T-helper 2 cell treated with Interferon-gamma antibody and Interleukin-4, amounts not matched to agents 5 μg/mL and 100 μg/mL, for 36 hours (primary cell): ENCODE measurements around the gene PCNX1.
A peak's percentile ranks its signal among the peaks of the same experiment; 100 is the strongest.
"Not testable (repeated sequence)": the region's sequence is repeated elsewhere in the genome, so short reads cannot be mapped to it uniquely, and the experiment has no call there.

ENCODE experiments used
- DNase-seq: peaks from one replicate; pipeline ENCODE4 v3.0.0; 2021; ENCODE audit warnings: low spot score
- H3K27ac Mint-ChIP-seq: one replicate; pipeline ENCODE4 v1.8.0; 2021; ENCODE audit warnings: mild to moderate bottlenecking, mixed read lengths
- H3K27me3 Mint-ChIP-seq: one replicate; pipeline ENCODE4 v1.8.0; 2021; ENCODE audit warnings: low read depth, mixed read lengths
- H3K36me3 Mint-ChIP-seq: one replicate; pipeline ENCODE4 v1.8.0; 2021; ENCODE audit warnings: low read depth, mixed read lengths
- H3K4me1 Mint-ChIP-seq: one replicate; pipeline ENCODE4 v1.8.0; 2021; ENCODE audit warnings: low read depth, mixed read lengths
- H3K4me3 Mint-ChIP-seq: one replicate; pipeline ENCODE4 v1.8.0; 2022; ENCODE audit warnings: mild to moderate bottlenecking, moderate library complexity, mixed read lengths
- H3K9me3 Mint-ChIP-seq: one replicate; pipeline ENCODE4 v1.8.0; 2021; ENCODE audit warnings: mixed read lengths

Gene PCNX1

DNA sequence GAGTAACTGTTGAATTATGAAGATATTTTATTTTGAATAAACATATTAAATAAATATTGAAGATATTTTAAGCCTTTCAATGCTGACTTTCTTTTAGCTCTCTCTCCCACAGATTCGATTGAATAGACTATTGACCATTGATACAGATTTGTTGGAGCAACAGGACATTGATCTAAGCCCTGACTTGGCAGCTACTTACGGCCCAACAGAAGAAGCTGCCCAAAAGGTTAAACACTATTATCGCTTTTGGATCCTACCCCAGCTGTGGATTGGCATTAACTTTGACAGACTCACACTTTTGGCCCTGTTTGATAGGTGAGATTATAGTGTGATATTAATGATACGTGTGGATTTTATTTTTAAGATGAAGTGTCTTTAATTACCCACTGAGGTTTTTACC is 105.6 kb downstream of the PCNX1 start:
- Mint-ChIP-seq H3K9me3 (no peaks in the 10 kb centered on the region), H3K4me3 (no peak overlapping the region), H3K27me3 (no peaks in the 10 kb centered on the region), H3K27ac (no peak overlapping the region), H3K36me3 (peaks cover 47% of the 10 kb centered on the region), H3K4me1 (peaks cover 20% of the 10 kb centered on the region)
- DNase-seq = no peak

- H3K36me3 Mint-ChIP-seq = peaks cover 49% of the 10 kb centered on the region
- no peak overlapping the region for H3K27ac Mint-ChIP-seq
Measured at GRCh38 chr14:71013551-71014192, 106.4 kb downstream of the PCNX1 start.

DNA sequence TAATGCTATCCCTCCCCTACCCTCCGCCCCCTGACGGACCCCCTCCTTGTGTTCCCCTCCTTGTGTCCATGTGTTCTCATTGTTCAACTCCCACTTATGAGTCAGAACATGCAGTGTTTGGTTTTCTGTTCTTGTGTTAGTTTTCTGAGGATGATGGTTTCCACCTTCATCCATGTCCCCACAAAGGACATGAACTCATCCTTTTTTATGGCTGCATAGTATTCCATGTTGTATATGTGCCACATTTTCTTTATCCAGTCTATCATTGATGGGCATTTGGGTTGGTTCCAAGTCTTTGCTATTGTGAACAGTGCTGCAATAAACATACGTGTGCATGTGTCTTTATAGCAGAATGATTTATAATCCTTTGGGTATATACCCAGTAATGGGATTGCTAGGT is 112.7 kb downstream of the PCNX1 start:
- peaks cover 12% of the 10 kb centered on the region for H3K9me3 Mint-ChIP-seq
- H3K4me1 Mint-ChIP-seq = peaks cover 30% of the 10 kb centered on the region
- not testable (repeated sequence) for H3K27ac Mint-ChIP-seq, H3K4me3 Mint-ChIP-seq, DNase-seq, H3K27me3 Mint-ChIP-seq
- peaks cover 67% of the 10 kb centered on the region for H3K36me3 Mint-ChIP-seq

More at GRCh38 chr14:71013551-71014192, 106.4 kb downstream of the PCNX1 start:
- H3K4me3 Mint-ChIP-seq = no peak overlapping the region
- DNase-seq = no peak
- H3K9me3 Mint-ChIP-seq = no peaks in the 10 kb centered on the region
- no peaks in the 10 kb centered on the region for H3K27me3 Mint-ChIP-seq
- H3K4me1 Mint-ChIP-seq = peaks cover 20% of the 10 kb centered on the region

DNA sequence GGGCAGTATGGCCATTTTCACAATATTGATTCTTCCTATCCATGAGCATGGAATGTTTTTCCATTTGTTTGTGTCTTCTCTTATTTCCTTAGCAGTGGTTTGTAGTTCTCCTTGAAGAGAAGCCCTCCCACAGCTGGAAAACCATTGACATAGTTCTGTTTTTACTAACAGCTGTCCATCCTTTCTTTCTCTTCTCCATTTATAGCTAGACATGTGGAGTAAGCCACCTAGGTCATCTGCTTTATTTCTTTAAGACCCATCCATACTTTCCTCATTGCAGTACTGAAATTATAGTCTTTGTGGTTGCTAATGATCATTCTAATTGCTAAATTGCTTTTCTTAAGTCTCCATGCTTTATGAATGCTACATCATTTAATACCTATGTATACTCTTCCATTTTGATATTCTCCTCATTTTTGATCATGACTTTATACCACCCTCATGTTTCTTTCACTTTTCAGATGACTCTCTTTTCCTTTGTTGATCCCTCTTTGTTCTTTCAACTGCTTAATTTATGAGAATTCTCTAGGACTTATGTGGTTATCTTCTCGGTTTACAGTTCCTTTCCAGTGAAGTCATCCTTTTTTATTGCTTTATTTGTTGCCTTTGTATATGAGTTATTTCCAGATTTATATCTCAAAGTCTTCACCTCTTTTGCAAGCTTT is 114.2 kb downstream of the PCNX1 start:
- Mint-ChIP-seq H3K4me1 (peaks cover 28% of the 10 kb centered on the region), H3K4me3 (peak overlapping the region; percentile 3), H3K27me3 (no peaks in the 10 kb centered on the region), H3K36me3 (peaks cover 58% of the 10 kb centered on the region), H3K27ac (peak overlapping the region; percentile 69), H3K9me3 (peaks cover 12% of the 10 kb centered on the region)
- no peak for DNase-seq

- H3K9me3 Mint-ChIP-seq = peaks cover 12% of the 10 kb centered on the region
Measured at GRCh38 chr14:71022012-71022869, 115.0 kb downstream of the PCNX1 start.

GRCh38 chr14:71022939-71023338 is 115.7 kb downstream of the PCNX1 start:
- no peaks in the 10 kb centered on the region for H3K27me3 Mint-ChIP-seq
- DNase-seq = no peak
- H3K9me3 Mint-ChIP-seq = peaks cover 12% of the 10 kb centered on the region
- H3K27ac Mint-ChIP-seq = no peak overlapping the region
- peaks cover 28% of the 10 kb centered on the region for H3K4me1 Mint-ChIP-seq
- H3K4me3 Mint-ChIP-seq = no peak overlapping the region
- peaks cover 55% of the 10 kb centered on the region for H3K36me3 Mint-ChIP-seq

More at GRCh38 chr14:71022012-71022869, 115.0 kb downstream of the PCNX1 start:
- Mint-ChIP-seq H3K27ac (no peak overlapping the region), H3K27me3 (no peaks in the 10 kb centered on the region), H3K4me3 (peak overlapping the region; percentile 3), H3K4me1 (peaks cover 28% of the 10 kb centered on the region), H3K36me3 (peaks cover 53% of the 10 kb centered on the region)
- DNase-seq = no peak

DNA sequence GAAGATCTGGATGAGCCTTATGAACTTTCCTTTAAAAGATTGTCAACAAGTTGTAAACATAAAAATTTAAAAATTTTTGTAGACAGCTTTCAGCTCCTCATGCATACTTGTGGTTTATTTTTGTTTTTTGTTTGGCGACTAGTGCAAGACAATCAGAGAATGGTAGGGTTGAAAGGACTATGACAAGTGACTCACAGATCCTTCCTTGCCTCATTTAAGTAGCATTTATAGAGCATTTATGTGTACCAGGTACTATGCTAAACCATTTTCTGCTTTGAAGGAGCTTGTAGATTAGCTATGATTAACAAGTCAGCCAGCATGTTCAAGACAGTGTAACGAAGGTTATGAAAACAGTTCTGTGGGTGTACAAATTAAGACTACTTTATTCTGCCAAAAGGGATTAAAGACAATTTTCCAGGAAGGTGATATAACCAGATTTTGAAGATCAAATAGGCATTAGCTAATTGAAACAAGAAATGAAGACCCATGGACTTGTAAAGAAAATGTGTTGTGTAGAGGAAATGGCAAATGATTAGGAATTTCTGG is 122.0 kb downstream of the PCNX1 start:
- peaks cover 37% of the 10 kb centered on the region for H3K36me3 Mint-ChIP-seq

GRCh38 chr14:71031000-71031399 is 123.7 kb downstream of the PCNX1 start:
- DNase-seq = no peak
- no peaks in the 10 kb centered on the region for H3K9me3 Mint-ChIP-seq
- peaks cover 47% of the 10 kb centered on the region for H3K36me3 Mint-ChIP-seq
- H3K4me1 Mint-ChIP-seq = no peaks in the 10 kb centered on the region
- H3K4me3 Mint-ChIP-seq = no peak overlapping the region
- H3K27me3 Mint-ChIP-seq = no peaks in the 10 kb centered on the region
- no peak overlapping the region for H3K27ac Mint-ChIP-seq

More for the DNA sequence above, 122.0 kb downstream of the PCNX1 start:
- no peaks in the 10 kb centered on the region for H3K4me1 Mint-ChIP-seq
- H3K27me3 Mint-ChIP-seq = no peaks in the 10 kb centered on the region
- no peak overlapping the region for H3K27ac Mint-ChIP-seq
- no peaks in the 10 kb centered on the region for H3K9me3 Mint-ChIP-seq
- no peak overlapping the region for H3K4me3 Mint-ChIP-seq
- DNase-seq = no peak

DNA sequence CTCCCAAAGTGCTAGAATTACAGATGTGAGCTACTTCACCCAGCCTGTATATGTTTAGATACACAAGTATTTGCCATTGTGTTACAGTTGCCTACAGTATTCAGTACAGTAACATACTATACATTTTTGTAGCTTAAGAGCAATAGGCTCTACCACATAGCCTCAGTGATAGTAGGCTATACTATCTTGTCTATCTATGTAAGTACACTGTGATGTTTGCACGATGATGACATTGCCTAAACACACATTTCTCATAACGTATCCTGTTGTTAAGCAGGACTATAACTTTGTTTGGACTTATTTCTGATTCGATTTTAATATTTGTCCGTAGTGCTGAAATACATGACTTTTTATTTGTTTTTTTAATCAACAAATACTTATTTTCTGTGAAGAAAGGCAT is 129.2 kb downstream of the PCNX1 start:
- H3K27me3 Mint-ChIP-seq = no peaks in the 10 kb centered on the region
- peaks cover 69% of the 10 kb centered on the region for H3K36me3 Mint-ChIP-seq
- H3K4me1 Mint-ChIP-seq = no peaks in the 10 kb centered on the region
- peaks cover 24% of the 10 kb centered on the region for H3K9me3 Mint-ChIP-seq
- no peak overlapping the region for H3K4me3 Mint-ChIP-seq
- no peak overlapping the region for H3K27ac Mint-ChIP-seq
- no peak for DNase-seq

DNA sequence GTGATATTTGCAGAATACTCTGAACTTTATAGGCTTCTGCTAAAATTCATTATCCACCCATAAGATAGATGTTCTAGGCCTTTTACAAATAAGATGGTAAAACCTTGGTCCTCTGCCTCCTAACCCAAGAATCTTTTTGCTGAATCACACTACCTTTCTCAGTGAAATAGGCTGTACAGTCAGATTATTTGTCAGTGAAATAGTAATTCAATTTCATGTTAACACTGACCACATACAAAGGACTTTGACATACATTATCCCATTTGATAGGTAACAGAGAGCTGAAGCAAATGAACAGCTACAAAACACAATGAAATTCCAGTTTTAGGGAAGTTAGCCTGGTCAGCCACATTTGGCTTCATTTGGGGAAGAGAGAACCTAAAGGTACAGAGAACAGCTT is 141.1 kb downstream of the PCNX1 start:
- peaks cover 42% of the 10 kb centered on the region for H3K36me3 Mint-ChIP-seq
- no peaks in the 10 kb centered on the region for H3K4me1 Mint-ChIP-seq
- peaks cover 8% of the 10 kb centered on the region for H3K9me3 Mint-ChIP-seq
- H3K27me3 Mint-ChIP-seq = no peaks in the 10 kb centered on the region
- no peak for DNase-seq
- H3K4me3 Mint-ChIP-seq = no peak overlapping the region
- no peak overlapping the region for H3K27ac Mint-ChIP-seq

DNA sequence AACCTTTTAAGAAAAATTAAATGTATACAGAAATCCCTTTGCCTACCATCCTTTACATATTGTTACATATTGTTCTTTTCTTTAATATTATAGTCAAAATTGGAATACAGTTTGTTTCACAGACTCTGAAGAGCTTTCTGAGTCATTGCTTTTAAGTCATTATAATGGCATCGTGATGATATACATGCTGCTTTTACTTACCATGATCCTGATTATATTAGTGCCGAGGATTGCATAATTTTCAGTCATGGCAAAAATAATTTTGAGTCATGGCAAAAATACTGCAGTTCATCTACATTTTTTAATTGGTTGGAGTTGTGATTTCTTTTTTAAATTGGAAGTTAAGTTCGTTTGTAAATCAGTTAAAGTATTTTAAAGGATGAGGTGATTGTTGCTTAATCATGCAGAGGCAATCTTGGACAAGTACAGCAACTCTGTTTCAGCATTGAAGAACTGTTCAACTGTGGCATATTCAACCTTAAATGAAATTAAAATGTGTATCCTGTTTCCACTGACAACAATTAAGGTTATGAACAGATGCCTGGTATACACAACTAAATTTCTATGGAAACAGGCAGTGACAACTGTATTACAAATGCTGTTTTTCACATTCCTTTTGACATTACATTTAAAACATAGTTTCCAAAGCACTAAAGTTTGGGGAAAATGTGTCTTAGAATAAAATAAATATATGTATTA is 142.3 kb downstream of the PCNX1 start:
- Mint-ChIP-seq H3K36me3 (peaks cover 37% of the 10 kb centered on the region), H3K27ac (no peak overlapping the region), H3K9me3 (no peaks in the 10 kb centered on the region), H3K27me3 (no peaks in the 10 kb centered on the region), H3K4me1 (no peaks in the 10 kb centered on the region), H3K4me3 (no peak overlapping the region)
- DNase-seq = no peak

DNA sequence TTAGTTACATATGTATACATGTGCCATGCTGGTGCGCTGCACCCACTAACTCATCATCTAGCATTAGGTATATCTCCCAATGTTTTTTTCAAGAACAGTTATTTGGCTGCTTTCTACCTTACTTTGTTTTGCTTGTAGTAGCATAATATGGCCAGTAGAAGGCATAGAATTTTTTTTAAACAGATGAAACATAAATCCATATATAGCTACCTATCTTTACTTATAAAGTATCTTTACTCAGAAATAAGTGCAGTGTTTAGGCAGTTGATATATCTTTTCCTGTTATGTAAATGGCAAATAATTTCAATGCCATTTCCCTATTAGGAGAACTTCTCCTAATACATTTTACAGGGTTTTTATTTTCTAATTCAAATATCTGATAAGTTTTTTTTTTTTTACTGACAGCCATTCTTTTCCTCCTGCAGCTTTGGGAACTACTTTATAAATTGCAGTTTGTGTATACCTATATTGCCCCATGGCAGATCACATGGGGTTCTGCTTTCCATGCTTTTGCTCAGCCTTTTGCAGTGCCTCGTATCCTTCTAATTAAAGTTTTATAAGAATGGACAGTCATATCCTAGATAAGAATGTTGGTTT is 143.1 kb downstream of the PCNX1 start:
- peaks cover 31% of the 10 kb centered on the region for H3K36me3 Mint-ChIP-seq
- H3K4me1 Mint-ChIP-seq = no peaks in the 10 kb centered on the region
- no peaks in the 10 kb centered on the region for H3K27me3 Mint-ChIP-seq
- no peak overlapping the region for H3K4me3 Mint-ChIP-seq
- H3K27ac Mint-ChIP-seq = no peak overlapping the region
- DNase-seq = no peak
- no peaks in the 10 kb centered on the region for H3K9me3 Mint-ChIP-seq

GRCh38 chr14:71054706-71055105 is 147.4 kb downstream of the PCNX1 start:
- Mint-ChIP-seq H3K4me3 (no peak overlapping the region), H3K4me1 (no peaks in the 10 kb centered on the region), H3K36me3 (peaks cover 35% of the 10 kb centered on the region), H3K27ac (no peak overlapping the region), H3K9me3 (no peaks in the 10 kb centered on the region), H3K27me3 (no peaks in the 10 kb centered on the region)
- no peak for DNase-seq
